GM18519 (cell line): Measurements from ENCODE around the gene KPTN.
"Not testable (repeated sequence)": the region's sequence is repeated elsewhere in the genome, so short reads cannot be mapped to it uniquely, and the experiment has no call there.

Experiments used
- ATAC-seq: cut with Tn5 transposase; IDR thresholded peaks from one replicate; pipeline ENCODE4 v1.9.1; 2021; ENCODE audit warnings: mild to moderate bottlenecking, moderate library complexity; ENCODE audit not compliant: unreplicated experiment, low FRiP score

Gene KPTN

GRCh38 chr19:47492571-47493377, 8.8 kb upstream of the KPTN start:
- no peak for ATAC-seq

GRCh38 chr19:47492137-47492533, 8.1 kb upstream of the KPTN start:
- no peak for ATAC-seq

- no peak for ATAC-seq
These were observed 7.5 kb upstream of the KPTN start for GRCh38 chr19:47491358-47492136.

- ATAC-seq: no peak
These were observed 6.8 kb upstream of the KPTN start for GRCh38 chr19:47490847-47491246.

GRCh38 chr19:47490031-47490430, 6.0 kb upstream of the KPTN start:
- ATAC-seq: no peak

- ATAC-seq: no peak
These were observed 5.3 kb upstream of the KPTN start for GRCh38 chr19:47489072-47489914.

- ATAC-seq: no peak
These were observed 3.8 kb upstream of the KPTN start for GRCh38 chr19:47487551-47488515.

- ATAC-seq: no peak
These were observed 2.9 kb upstream of the KPTN start for GRCh38 chr19:47486900-47487299.

GRCh38 chr19:47486220-47486619, 2.2 kb upstream of the KPTN start:
- ATAC-seq: not testable (repeated sequence)

GRCh38 chr19:47485210-47485609, 1.2 kb upstream of the KPTN start:
- no peak for ATAC-seq

- ATAC-seq: no peak
These were observed 819 bp downstream of the KPTN start for GRCh38 chr19:47483200-47483599.

- ATAC-seq: no peak
These were observed 2.5 kb downstream of the KPTN start for GRCh38 chr19:47481460-47482052.

GRCh38 chr19:47480658-47481057, 3.4 kb downstream of the KPTN start:
- no peak for ATAC-seq

GRCh38 chr19:47479701-47480503, 4.1 kb downstream of the KPTN start:
- no peak for ATAC-seq

GRCh38 chr19:47476438-47476972, 7.5 kb downstream of the KPTN start:
- no peak for ATAC-seq

- no peak for ATAC-seq
These were observed 8.6 kb downstream of the KPTN start for GRCh38 chr19:47475465-47475864.

GRCh38 chr19:47473336-47473735, 10.7 kb downstream of the KPTN start:
- no peak for ATAC-seq

GRCh38 chr19:47471733-47472457, 12.1 kb downstream of the KPTN start, which contains the start of gene SLC8A2:
Gene SLC8A2 (minus strand): TSS chr19:47471893. CDS start chr19:47466403, 5,490 bp downstream.
- ATAC-seq: no peak
